Cerebellar cortex (tissue), 1 donor: ENCODE results near the gene UNC5C.

Experiments used
- DNase-seq: peaks from one replicate; pipeline ENCODE4 v3.0.0-alpha.2; 2015; ENCODE audit warnings: low spot score

The UNC5C gene

GRCh38 chr4:95217197-95217596 lies 331.6 kb downstream of the UNC5C start:
- no peak for DNase-seq

GRCh38 chr4:95216636-95217035 lies 332.1 kb downstream of the UNC5C start:
- no peak for DNase-seq

GRCh38 chr4:95215991-95216605 lies 332.7 kb downstream of the UNC5C start:
- DNase-seq, result no peak

GRCh38 chr4:95215043-95215442 lies 333.7 kb downstream of the UNC5C start:
- no peak for DNase-seq

- DNase-seq, result no peak
Observed at GRCh38 chr4:95214408-95214807, 334.4 kb downstream of the UNC5C start.

- DNase-seq, result no peak
Observed at GRCh38 chr4:95213366-95213765, 335.4 kb downstream of the UNC5C start.

- DNase-seq, result no peak
Observed at GRCh38 chr4:95212692-95213091, 336.1 kb downstream of the UNC5C start.

GRCh38 chr4:95209927-95210326 lies 338.8 kb downstream of the UNC5C start:
- DNase-seq, result no peak

- no peak for DNase-seq
Observed at GRCh38 chr4:95204873-95205272, 343.9 kb downstream of the UNC5C start.

GRCh38 chr4:95204267-95204844 lies 344.4 kb downstream of the UNC5C start:
- DNase-seq, result no peak

GRCh38 chr4:95198961-95199360 lies 349.8 kb downstream of the UNC5C start:
- DNase-seq, result no peak

- no peak for DNase-seq
Observed at GRCh38 chr4:95197353-95197752, 351.4 kb downstream of the UNC5C start.

GRCh38 chr4:95193391-95194224 lies 355.2 kb downstream of the UNC5C start:
- no peak for DNase-seq

GRCh38 chr4:95191537-95191936 lies 357.2 kb downstream of the UNC5C start:
- no peak for DNase-seq

GRCh38 chr4:95190751-95191436 lies 357.9 kb downstream of the UNC5C start:
- no peak for DNase-seq

GRCh38 chr4:95188701-95189370 lies 359.9 kb downstream of the UNC5C start:
- DNase-seq, result no peak

GRCh38 chr4:95186666-95187065 lies 362.1 kb downstream of the UNC5C start:
- no peak for DNase-seq

- DNase-seq, result no peak
Observed at GRCh38 chr4:95183656-95184408, 364.9 kb downstream of the UNC5C start.

GRCh38 chr4:95181996-95182306 lies 366.8 kb downstream of the UNC5C start:
- DNase-seq, result no peak

GRCh38 chr4:95181243-95181995 lies 367.4 kb downstream of the UNC5C start:
- DNase-seq, result no peak
